Mucosa of descending colon (tissue), 3 donors: ENCODE results near the gene FSTL4. TPM values are rescaled to one million over a fixed set of nuclear protein-coding genes. Genes with fewer than 3 reads are reported as not detected.

Experiments
- ATAC-seq: fragments of 200-7000 bp; cut with Tn5 transposase; one replicate; pipeline ENCODE4 v1.9.1; 2020; ENCODE audit warnings: mild to moderate bottlenecking, moderate library complexity
- DNase-seq, 3 donors: peaks; one replicate each; pipeline ENCODE4 v3.0.0-alpha.2; 2020
- H3K36me3 ChIP-seq: fragments of 200-600 bp; one replicate; pipeline ENCODE4 v1.8.0; 2021; ENCODE audit warnings: low read depth, mild to moderate bottlenecking
- H3K4me1 ChIP-seq: fragments of 200-600 bp; one replicate; pipeline ENCODE4 v1.8.0; 2021; ENCODE audit warnings: low read depth, mild to moderate bottlenecking
- H3K4me3 ChIP-seq: fragments of 200-600 bp; one replicate; pipeline ENCODE4 v1.8.0; 2021; ENCODE audit warnings: mild to moderate bottlenecking
- H3K9me3 ChIP-seq: fragments of 200-600 bp; one replicate; pipeline ENCODE4 v1.8.0; 2021; ENCODE audit warnings: mild to moderate bottlenecking
- intact Hi-C, 2 donors: fragments of 100-400 bp; cut with DNase I in 1 of 2; cut with micrococcal nuclease in 1 of 2; formaldehyde crosslinking; loops; one replicate each; pipeline versions ENCODE4 v1.11.0 to v1.11.1; 2022; cut with DNase I, micrococcal nuclease
- total RNA-seq, 3 donors: library from RNA; stranded (reverse); fragmentation: NEBNext Ultra II Directional in 2 of 3; extraction: Animal tissue kit (Norgen Biotek cat#: 25700) in 2 of 3; gene quantifications; one replicate each; pipeline versions ENCODE4 v1.2.1 to v1.2.4, GENCODE V29; 2021 to 2023
- TF ChIP-seq, protein P1 (sequence below): fragments of 200-600 bp; IDR thresholded peaks from one replicate; pipeline ENCODE4 v1.8.0; 2022; ENCODE audit warnings: antibody characterized with exemption, mild to moderate bottlenecking
- donor health status: DM: no; HTN: no; CAD: no; lungs with moderate emphysema.
- donor health status: DM: no; HTN: no; CAD: no.
- donor health status: DM: no; HTN: yes; CAD: no.

Gene FSTL4
- total RNA-seq, 3 donors from 2014 or later, result 0.29 to 0.77 (median 0.57) TPM

- Histone ChIP-seq H3K36me3 (no peaks in the 10 kb centered on the region), H3K4me1 (no peaks in the 10 kb centered on the region), H3K4me3 (no peak overlapping the region), H3K9me3 (no peaks in the 10 kb centered on the region)
- no peak for DNase-seq
- TF ChIP-seq, protein P1, sequence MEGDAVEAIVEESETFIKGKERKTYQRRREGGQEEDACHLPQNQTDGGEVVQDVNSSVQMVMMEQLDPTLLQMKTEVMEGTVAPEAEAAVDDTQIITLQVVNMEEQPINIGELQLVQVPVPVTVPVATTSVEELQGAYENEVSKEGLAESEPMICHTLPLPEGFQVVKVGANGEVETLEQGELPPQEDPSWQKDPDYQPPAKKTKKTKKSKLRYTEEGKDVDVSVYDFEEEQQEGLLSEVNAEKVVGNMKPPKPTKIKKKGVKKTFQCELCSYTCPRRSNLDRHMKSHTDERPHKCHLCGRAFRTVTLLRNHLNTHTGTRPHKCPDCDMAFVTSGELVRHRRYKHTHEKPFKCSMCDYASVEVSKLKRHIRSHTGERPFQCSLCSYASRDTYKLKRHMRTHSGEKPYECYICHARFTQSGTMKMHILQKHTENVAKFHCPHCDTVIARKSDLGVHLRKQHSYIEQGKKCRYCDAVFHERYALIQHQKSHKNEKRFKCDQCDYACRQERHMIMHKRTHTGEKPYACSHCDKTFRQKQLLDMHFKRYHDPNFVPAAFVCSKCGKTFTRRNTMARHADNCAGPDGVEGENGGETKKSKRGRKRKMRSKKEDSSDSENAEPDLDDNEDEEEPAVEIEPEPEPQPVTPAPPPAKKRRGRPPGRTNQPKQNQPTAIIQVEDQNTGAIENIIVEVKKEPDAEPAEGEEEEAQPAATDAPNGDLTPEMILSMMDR, result no peak
- no peak for ATAC-seq
- intact Hi-C loops, result no loop called here
Observed at GRCh38 chr5:133602835-133603380, 9.4 kb downstream of the FSTL4 start.

GRCh38 chr5:133599600-133599999 is 12.7 kb downstream of the FSTL4 start:
- DNase-seq, result no peak
- H3K4me1 ChIP-seq, result no peaks in the 10 kb centered on the region
- H3K36me3 ChIP-seq, result no peaks in the 10 kb centered on the region
- no peak for ATAC-seq
- no peak overlapping the region for H3K4me3 ChIP-seq
- H3K9me3 ChIP-seq, result no peaks in the 10 kb centered on the region
- intact Hi-C loops, result no loop called here
- TF ChIP-seq, protein P1, result no peak

- DNase-seq (no peak), ATAC-seq (no peak)
- intact Hi-C loops, result no loop called here
- H3K4me3 ChIP-seq, result no peak overlapping the region
- TF ChIP-seq, protein P1, result no peak
- no peaks in the 10 kb centered on the region for H3K36me3 ChIP-seq
- no peaks in the 10 kb centered on the region for H3K9me3 ChIP-seq
- no peaks in the 10 kb centered on the region for H3K4me1 ChIP-seq
Observed at GRCh38 chr5:133599044-133599443, 13.3 kb downstream of the FSTL4 start.

DNA sequence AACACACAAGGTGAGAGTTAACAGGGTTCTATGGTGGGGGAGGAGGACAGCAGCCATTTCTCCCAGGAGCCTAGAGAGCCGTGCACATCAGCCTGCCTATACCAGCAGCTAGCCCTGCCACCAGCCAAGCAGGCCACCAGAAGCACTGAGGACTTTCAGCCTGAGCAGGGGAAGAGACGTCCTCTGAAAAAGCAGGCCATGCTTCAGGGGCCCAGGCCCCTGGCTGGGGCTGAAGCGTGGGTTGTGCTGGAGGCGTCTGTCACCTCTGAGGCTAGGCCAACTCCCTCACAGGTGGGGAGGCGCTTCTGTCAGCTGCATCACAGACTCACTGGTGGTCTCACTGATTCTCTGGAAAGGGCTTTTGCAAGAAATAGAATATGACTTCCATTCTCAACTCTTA is 16.3 kb downstream of the FSTL4 start:
- Histone ChIP-seq H3K36me3 (no peaks in the 10 kb centered on the region), H3K4me1 (no peaks in the 10 kb centered on the region), H3K9me3 (no peaks in the 10 kb centered on the region), H3K4me3 (no peak overlapping the region)
- intact Hi-C loops, result no loop called here
- TF ChIP-seq, protein P1, result no peak
- DNase-seq (no peak), ATAC-seq (no peak)

DNA sequence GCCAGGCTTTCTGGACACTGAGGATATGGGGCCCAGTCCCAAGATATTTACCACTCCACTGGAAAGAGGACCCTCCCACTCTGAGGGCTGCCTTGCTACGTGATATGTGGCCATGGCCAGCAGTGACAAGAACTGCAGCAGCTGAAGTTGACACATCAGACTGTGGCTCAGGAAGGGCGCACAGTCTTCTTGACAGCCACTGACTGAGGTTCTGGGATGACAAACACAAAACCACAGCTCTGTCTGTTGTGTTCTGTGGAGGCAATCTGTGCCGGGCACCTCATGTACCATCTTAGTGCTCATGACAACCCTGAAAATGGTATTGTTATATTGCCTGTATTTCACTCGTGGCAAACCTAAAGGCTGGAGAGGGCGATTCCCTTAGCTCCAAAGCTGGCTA is 16.9 kb downstream of the FSTL4 start:
- H3K4me3 ChIP-seq, result no peak overlapping the region
- no peak for ATAC-seq

More for the DNA sequence above, 16.9 kb downstream of the FSTL4 start:
- intact Hi-C loops, result no loop called here
- TF ChIP-seq, protein P1, result no peak
- no peaks in the 10 kb centered on the region for H3K36me3 ChIP-seq
- H3K4me1 ChIP-seq, result no peaks in the 10 kb centered on the region
- no peaks in the 10 kb centered on the region for H3K9me3 ChIP-seq
- DNase-seq, result no peak
